ENCODE measurements around the gene TAL2. TPM values are rescaled to one million over a fixed set of nuclear protein-coding genes. Genes with fewer than 3 reads are reported as not detected.

Gene TAL2
- polyA plus RNA-seq, 1 of the 3 experiments (the other 2 are of a cell fraction): 0.15 TPM

DNA sequence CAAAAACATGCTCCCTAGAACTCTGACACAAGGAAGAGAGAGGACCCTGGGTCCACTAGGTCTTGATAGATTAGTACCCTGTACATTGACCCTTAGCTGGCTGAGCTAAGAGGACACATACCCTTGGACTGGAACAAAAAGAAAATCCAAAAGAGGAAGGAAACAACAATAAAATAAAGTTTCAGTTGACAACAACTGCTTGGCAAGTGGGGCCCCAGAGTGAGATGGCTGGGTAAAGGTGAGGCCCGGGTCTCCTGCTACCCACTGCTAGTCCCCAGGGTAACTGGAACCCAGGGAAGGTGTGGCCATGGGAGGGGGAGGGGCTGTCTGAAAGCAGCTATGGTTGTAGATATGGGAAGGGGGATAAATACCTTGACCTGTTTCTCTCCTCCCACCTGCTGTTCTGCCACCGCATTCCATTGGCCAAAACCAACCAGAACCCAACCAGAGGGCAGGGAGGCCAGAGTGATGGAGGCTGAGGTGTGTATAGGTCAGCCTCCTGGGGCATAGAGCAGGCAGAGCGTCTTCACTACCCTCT is 11.7 kb downstream of the TAL2 start (continued):
- TF ChIP-seq RXRA (IDR thresholded peaks at IDR 0.05; ENCODE audit: borderline replicate concordance, low read depth) (no peak), FOSL2 (IDR thresholded peaks at IDR 0.05; ENCODE audit: borderline replicate concordance, low read depth) (no peak), ZBTB33 (IDR thresholded peaks at IDR 0.05; ENCODE audit: borderline replicate concordance, low read depth) (no peak), SMC3 (IDR thresholded peaks at IDR 0.05; ENCODE audit: low read depth, low read length) (no peak), EZH2phosphoT487 (IDR thresholded peaks at IDR 0.05; ENCODE audit: borderline replicate concordance, low read depth) (no peak)

DNA sequence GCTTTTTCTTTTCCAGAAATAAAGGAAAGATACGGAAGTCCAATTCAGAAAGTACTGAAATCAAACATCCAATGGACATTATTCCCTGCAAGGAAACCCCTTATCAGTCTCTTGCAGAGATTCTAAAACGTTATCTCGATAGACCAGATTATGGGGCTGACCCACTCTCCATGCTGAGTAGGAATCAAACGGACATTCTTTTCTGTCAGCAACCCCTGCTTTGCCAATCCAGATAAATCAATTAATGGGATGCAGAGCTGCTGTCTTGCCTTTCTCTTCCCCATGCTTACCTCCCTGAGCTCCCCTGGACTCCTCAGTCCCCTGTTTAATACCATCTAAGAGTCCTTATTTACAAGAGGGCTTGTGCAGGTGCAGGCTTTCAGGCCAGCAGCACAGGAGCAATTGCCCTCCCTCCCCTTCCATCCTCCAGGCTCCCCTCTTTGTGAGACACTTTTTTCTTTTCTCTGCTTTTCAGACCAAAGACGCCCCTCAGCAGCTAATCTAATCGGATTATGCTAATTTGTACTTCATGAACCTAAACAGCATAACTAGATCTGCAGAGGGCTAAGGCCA is 14.2 kb downstream of the TAL2 start:
- Histone ChIP-seq H3K9ac (no peak overlapping the region), H3K4me1 (ENCODE audit: control insufficient read depth in 1 of 2, insufficient read depth in 2 of 2, low read depth in 1 of 2, low read length in 1 of 2) (no peaks in the 10 kb centered on the region; a peak in 1 of 4 replicates), H3K4me2 (no peak overlapping the region), H3K36me3 (replicated peaks in 1 of 2; ENCODE audit: control insufficient read depth in 1 of 2, insufficient read depth in 2 of 2, low read length in 1 of 2) (no peaks in the 10 kb centered on the region), H3K27ac (ENCODE audit: low read depth in 2 of 2, low read length in 1 of 2) (no peak overlapping the region), H2AFZ (ENCODE audit: low read depth) (no peak overlapping the region), H3K79me2 (ENCODE audit: insufficient read depth) (no peaks in the 10 kb centered on the region), H3K27me3 (ENCODE audit: insufficient read depth) (no peaks in the 10 kb centered on the region), H3K9me2 (no peaks in the 10 kb centered on the region), H3K9me3 (no peaks in the 10 kb centered on the region), H3F3A (replicated peaks; ENCODE audit: insufficient read depth) (no peaks in the 10 kb centered on the region), H4K20me1 (ENCODE audit: insufficient read depth) (no peaks in the 10 kb centered on the region), H3K4me3 (ENCODE audit: low read depth in 2 of 2, low read length in 1 of 2) (no peak overlapping the region)
- whole genome bisulfite sequencing (ENCODE audit: low lambda C conversion rate): 44% methylated on average over 6 of the region's 6 CpGs
- POLR2A ChIA-PET: no interaction called here
- no peak for DNase-seq
- TF ChIP-seq TCF12 (IDR thresholded peaks at IDR 0.05) (no peak), FOXJ3 (CRISPR knock-in tag; IDR thresholded peaks at IDR 0.05) (no peak), RXRA (IDR thresholded peaks at IDR 0.05; ENCODE audit: borderline replicate concordance, low read depth) (no peak), YY1 (IDR thresholded peaks at IDR 0.05; ENCODE audit: low read depth) (no peak), NFIC (IDR thresholded peaks at IDR 0.05; ENCODE audit: borderline replicate concordance) (no peak), FOXM1 (IDR thresholded peaks at IDR 0.05; ENCODE audit: low read depth) (no peak), FOSL2 (IDR thresholded peaks at IDR 0.05; ENCODE audit: borderline replicate concordance, low read depth) (no peak)
- CTCF ChIA-PET: interaction anchor here (0.7 to 0.8 kb wide), 2 partner anchors 19 to 42 kb away, joined by 3 read pairs; no protein-coding TSS in a partner anchor

- Histone ChIP-seq H3K36me3 (replicated peaks in 1 of 2; ENCODE audit: control insufficient read depth in 1 of 2, insufficient read depth in 2 of 2, low read length in 1 of 2) (no peaks in the 10 kb centered on the region), H3K79me2 (ENCODE audit: insufficient read depth) (no peaks in the 10 kb centered on the region), H3K9me3 (no peaks in the 10 kb centered on the region), H3K4me2 (no peak overlapping the region), H3K27me3 (ENCODE audit: insufficient read depth) (no peaks in the 10 kb centered on the region), H4K20me1 (ENCODE audit: insufficient read depth) (no peaks in the 10 kb centered on the region), H3K4me1 (ENCODE audit: control insufficient read depth in 1 of 2, insufficient read depth in 2 of 2, low read depth in 1 of 2, low read length in 1 of 2) (no peaks in the 10 kb centered on the region; a peak in 1 of 4 replicates), H3K4me3 (ENCODE audit: low read depth in 2 of 2, low read length in 1 of 2) (no peak overlapping the region), H3K27ac (ENCODE audit: low read depth in 2 of 2, low read length in 1 of 2) (no peak overlapping the region), H3K9ac (no peak overlapping the region), H2AFZ (ENCODE audit: low read depth) (no peak overlapping the region), H3K9me2 (no peaks in the 10 kb centered on the region), H3F3A (replicated peaks; ENCODE audit: insufficient read depth) (no peaks in the 10 kb centered on the region)
- ChIA-PET CTCF (interaction anchor here (0.7 to 1.7 kb wide), 3 partner anchors 10 to 25 kb away, joined by 3 to 4 read pairs (median 3); no protein-coding TSS in a partner anchor), POLR2A (no interaction called here)
- TF ChIP-seq, protein P1, sequence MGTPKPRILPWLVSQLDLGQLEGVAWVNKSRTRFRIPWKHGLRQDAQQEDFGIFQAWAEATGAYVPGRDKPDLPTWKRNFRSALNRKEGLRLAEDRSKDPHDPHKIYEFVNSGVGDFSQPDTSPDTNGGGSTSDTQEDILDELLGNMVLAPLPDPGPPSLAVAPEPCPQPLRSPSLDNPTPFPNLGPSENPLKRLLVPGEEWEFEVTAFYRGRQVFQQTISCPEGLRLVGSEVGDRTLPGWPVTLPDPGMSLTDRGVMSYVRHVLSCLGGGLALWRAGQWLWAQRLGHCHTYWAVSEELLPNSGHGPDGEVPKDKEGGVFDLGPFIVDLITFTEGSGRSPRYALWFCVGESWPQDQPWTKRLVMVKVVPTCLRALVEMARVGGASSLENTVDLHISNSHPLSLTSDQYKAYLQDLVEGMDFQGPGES (IDR thresholded peaks at IDR 0.05; ENCODE audit: low read depth, low read length): no peak
- TF ChIP-seq ELF1 (IDR thresholded peaks at IDR 0.05) (no peak), GATA2 (CRISPR knock-in tag; IDR thresholded peaks at IDR 0.05) (no peak), FOXJ3 (CRISPR knock-in tag; IDR thresholded peaks at IDR 0.05) (no peak), TCF12 (IDR thresholded peaks at IDR 0.05) (no peak), POLR2AphosphoS5 (IDR thresholded peaks at IDR 0.05; ENCODE audit: low read depth, low read length) (no peak), GABPA (IDR thresholded peaks at IDR 0.05; ENCODE audit: low read depth) (no peak), EP300 (IDR thresholded peaks at IDR 0.05; ENCODE audit: borderline replicate concordance in 1 of 2, low read depth in 1 of 2, low read length in 1 of 2) (no peak)
- TF ChIP-seq, protein P2, sequence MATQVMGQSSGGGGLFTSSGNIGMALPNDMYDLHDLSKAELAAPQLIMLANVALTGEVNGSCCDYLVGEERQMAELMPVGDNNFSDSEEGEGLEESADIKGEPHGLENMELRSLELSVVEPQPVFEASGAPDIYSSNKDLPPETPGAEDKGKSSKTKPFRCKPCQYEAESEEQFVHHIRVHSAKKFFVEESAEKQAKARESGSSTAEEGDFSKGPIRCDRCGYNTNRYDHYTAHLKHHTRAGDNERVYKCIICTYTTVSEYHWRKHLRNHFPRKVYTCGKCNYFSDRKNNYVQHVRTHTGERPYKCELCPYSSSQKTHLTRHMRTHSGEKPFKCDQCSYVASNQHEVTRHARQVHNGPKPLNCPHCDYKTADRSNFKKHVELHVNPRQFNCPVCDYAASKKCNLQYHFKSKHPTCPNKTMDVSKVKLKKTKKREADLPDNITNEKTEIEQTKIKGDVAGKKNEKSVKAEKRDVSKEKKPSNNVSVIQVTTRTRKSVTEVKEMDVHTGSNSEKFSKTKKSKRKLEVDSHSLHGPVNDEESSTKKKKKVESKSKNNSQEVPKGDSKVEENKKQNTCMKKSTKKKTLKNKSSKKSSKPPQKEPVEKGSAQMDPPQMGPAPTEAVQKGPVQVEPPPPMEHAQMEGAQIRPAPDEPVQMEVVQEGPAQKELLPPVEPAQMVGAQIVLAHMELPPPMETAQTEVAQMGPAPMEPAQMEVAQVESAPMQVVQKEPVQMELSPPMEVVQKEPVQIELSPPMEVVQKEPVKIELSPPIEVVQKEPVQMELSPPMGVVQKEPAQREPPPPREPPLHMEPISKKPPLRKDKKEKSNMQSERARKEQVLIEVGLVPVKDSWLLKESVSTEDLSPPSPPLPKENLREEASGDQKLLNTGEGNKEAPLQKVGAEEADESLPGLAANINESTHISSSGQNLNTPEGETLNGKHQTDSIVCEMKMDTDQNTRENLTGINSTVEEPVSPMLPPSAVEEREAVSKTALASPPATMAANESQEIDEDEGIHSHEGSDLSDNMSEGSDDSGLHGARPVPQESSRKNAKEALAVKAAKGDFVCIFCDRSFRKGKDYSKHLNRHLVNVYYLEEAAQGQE (IDR thresholded peaks at IDR 0.05; ENCODE audit: low read depth, low read length): no peak
- no peak for DNase-seq
- 100% methylated on average over 1 of the region's 1 CpG for WGBS (ENCODE audit: low lambda C conversion rate)
Observed at GRCh38 chr9:105678163-105678562, 15.9 kb downstream of the TAL2 start.
